IgD-negative memory B cell (primary cell): ENCODE results near the gene HNRNPA1L2. TPM values are rescaled to one million over a fixed set of nuclear protein-coding genes. Genes with fewer than 3 reads are reported as not detected.
"Not testable (repeated sequence)": the region's sequence is repeated elsewhere in the genome, so short reads cannot be mapped to it uniquely, and the experiment has no call there.

Source experiments
- H3K27ac Mint-ChIP-seq, 3 donors: one replicate each; pipeline ENCODE4 v1.8.0; 2020 to 2022; ENCODE audit warnings: mild to moderate bottlenecking in 3 of 3, mixed read lengths in 3 of 3, moderate library complexity in 1 of 3
- H3K27me3 Mint-ChIP-seq: one replicate; pipeline ENCODE4 v1.8.0; 2021; ENCODE audit warnings: mixed read lengths
- H3K36me3 Mint-ChIP-seq: one replicate; pipeline ENCODE4 v1.8.0; 2020; ENCODE audit warnings: mild to moderate bottlenecking, mixed read lengths
- H3K4me1 Mint-ChIP-seq, 3 donors: one replicate each; pipeline ENCODE4 v1.8.0; 2020 to 2022; ENCODE audit warnings: mixed read lengths in 3 of 3, mild to moderate bottlenecking in 1 of 3
- H3K4me3 Mint-ChIP-seq, 4 donors: one replicate each; pipeline ENCODE4 v1.8.0; 2020 to 2022; ENCODE audit warnings: mild to moderate bottlenecking in 4 of 4, mixed read lengths in 4 of 4, moderate library complexity in 3 of 4
- H3K9me3 Mint-ChIP-seq, 3 donors: one replicate each; pipeline ENCODE4 v1.8.0; 2020 to 2021; ENCODE audit warnings: mixed read lengths in 3 of 3, mild to moderate bottlenecking in 1 of 3
- polyA plus RNA-seq: library from polyadenylated mRNA; unstranded; fragments of 300-500 nt; fragmentation: Illumina TruSeq; gene quantifications from one replicate; pipeline ENCODE4 v1.2.3, GENCODE V29; 2021

HNRNPA1L2 gene
- polyA plus RNA-seq, 1 donor from 2014 or later: 17.0 TPM

DNA sequence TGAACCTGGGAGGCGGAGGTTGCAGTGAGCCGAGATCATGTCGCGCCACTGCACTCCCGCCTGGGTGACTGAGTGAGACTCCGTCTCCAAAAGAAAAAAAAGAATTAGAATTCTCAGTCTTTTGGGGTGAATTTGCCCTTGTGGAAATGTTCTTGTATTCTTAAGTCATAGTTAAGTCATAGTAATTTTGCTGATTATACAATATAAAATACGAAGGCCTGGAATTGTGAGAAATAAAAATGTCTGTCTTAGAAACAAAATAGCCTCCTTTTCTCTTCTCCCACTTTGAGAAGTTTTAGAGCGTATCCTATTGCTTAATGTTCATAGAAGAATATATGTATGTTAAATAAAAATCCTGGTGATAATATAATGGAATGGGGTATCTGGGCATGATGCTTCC lies 28.5 kb downstream of the HNRNPA1L2 start:
- H3K27me3 Mint-ChIP-seq: no peaks in the 10 kb centered on the region
- H3K27ac Mint-ChIP-seq: no peak overlapping the region
- H3K4me3 Mint-ChIP-seq: no peak overlapping the region
- peaks cover 0 to 4% (median 0%) of the 10 kb centered on the region in 3 donors for H3K4me1 Mint-ChIP-seq
- H3K9me3 Mint-ChIP-seq: no peaks in the 10 kb centered on the region
- peaks cover 9% of the 10 kb centered on the region for H3K36me3 Mint-ChIP-seq

- Mint-ChIP-seq H3K27ac (no peak overlapping the region), H3K9me3 (no peaks in the 10 kb centered on the region), H3K36me3 (peaks cover 9% of the 10 kb centered on the region), H3K27me3 (no peaks in the 10 kb centered on the region), H3K4me1 (peaks cover 0 to 4% (median 0%) of the 10 kb centered on the region in 3 donors), H3K4me3 (no peak overlapping the region)
These were observed 31.2 kb downstream of the HNRNPA1L2 start for GRCh38 chr13:52673465-52673864.

GRCh38 chr13:52677823-52678222 lies 35.6 kb downstream of the HNRNPA1L2 start:
- no peak overlapping the region for H3K4me3 Mint-ChIP-seq
- H3K27ac Mint-ChIP-seq: no peak overlapping the region
- H3K9me3 Mint-ChIP-seq: no peaks in the 10 kb centered on the region
- peaks cover 4% of the 10 kb centered on the region for H3K36me3 Mint-ChIP-seq
- H3K4me1 Mint-ChIP-seq: no peaks in the 10 kb centered on the region
- H3K27me3 Mint-ChIP-seq: no peaks in the 10 kb centered on the region

DNA sequence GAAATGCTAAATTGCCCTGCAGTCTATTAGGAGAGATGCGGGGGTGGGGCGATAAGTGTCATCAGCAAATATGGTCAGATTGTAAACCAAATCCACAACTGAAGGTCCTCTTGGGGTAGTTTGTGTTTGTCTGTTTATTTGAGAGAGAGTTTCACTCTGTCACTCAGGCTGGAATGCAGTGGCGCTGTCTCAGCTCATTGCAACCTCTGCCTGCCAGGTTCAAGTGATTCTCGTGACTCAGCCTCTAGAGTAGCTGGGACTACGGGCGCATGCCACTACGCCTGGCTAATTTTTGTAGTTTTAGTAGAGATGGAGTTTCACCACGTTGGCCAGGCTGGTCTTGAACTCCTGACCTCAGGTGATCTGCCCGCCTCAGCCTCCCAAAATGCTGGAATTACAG lies 43.6 kb downstream of the HNRNPA1L2 start:
- not testable (repeated sequence) for H3K27ac Mint-ChIP-seq, H3K36me3 Mint-ChIP-seq, H3K9me3 Mint-ChIP-seq, H3K27me3 Mint-ChIP-seq, H3K4me1 Mint-ChIP-seq, H3K4me3 Mint-ChIP-seq

- Mint-ChIP-seq H3K27me3 (no peaks in the 10 kb centered on the region), H3K27ac (no peak overlapping the region), H3K9me3 (no peaks in the 10 kb centered on the region), H3K4me3 (peak overlapping the region in 1 of 4 donors; percentile 4), H3K4me1 (no peaks in the 10 kb centered on the region), H3K36me3 (peaks cover 6% of the 10 kb centered on the region)
These were observed 44.1 kb downstream of the HNRNPA1L2 start for GRCh38 chr13:52686376-52686775.

Other genes starting within 250 kb of the HNRNPA1L2 start
- 0.15 TPM for gene THSD1, start 236.3 kb upstream of the HNRNPA1L2 start, polyA plus RNA-seq
- gene VPS36, start 191.8 kb upstream of the HNRNPA1L2 start, polyA plus RNA-seq: 42.0 TPM
- gene CKAP2, start 187.0 kb upstream of the HNRNPA1L2 start, polyA plus RNA-seq: 14.8 TPM
- 47.3 TPM for gene SUGT1, start 10.4 kb downstream of the HNRNPA1L2 start, polyA plus RNA-seq
- gene CNMD, start 97.4 kb downstream of the HNRNPA1L2 start, polyA plus RNA-seq: not detected
- not detected for gene PCDH8, start 206.2 kb downstream of the HNRNPA1L2 start, polyA plus RNA-seq